NT2/D1 (cell line): ENCODE data around the gene CLDN2.

Experiments used
- DNase-seq: peaks from one replicate; pipeline ENCODE4 v3.0.0-alpha.2; 2011; ENCODE audit warnings: low read depth, low spot score
- H3K27me3 ChIP-seq: 2 replicates; pipeline ENCODE4 v1.6.0; 2011; ENCODE audit warnings: mild to moderate bottlenecking; ENCODE audit not compliant: insufficient read length, insufficient read depth
- H3K36me3 ChIP-seq: 2 replicates; pipeline ENCODE4 v1.6.1; 2011; ENCODE audit warnings: mild to moderate bottlenecking, low read length, mixed read lengths; ENCODE audit not compliant: insufficient read depth, insufficient read length
- H3K4me1 ChIP-seq: 2 replicates; pipeline ENCODE4 v1.5.1; 2011; ENCODE audit not compliant: insufficient read depth, insufficient read length
- H3K4me3 ChIP-seq: 2 replicates; pipeline ENCODE4 v1.5.1; 2011; ENCODE audit warnings: low read depth; ENCODE audit not compliant: insufficient read length
- H3K9ac ChIP-seq: 2 replicates; pipeline ENCODE4 v1.6.0; 2011; ENCODE audit warnings: low read depth; ENCODE audit not compliant: insufficient read length
- H3K9me3 ChIP-seq: 2 replicates; pipeline ENCODE4 v1.5.1; 2011; ENCODE audit warnings: mild to moderate bottlenecking, low read length; ENCODE audit not compliant: insufficient read depth
- SUZ12 ChIP-seq: IDR thresholded peaks from 2 replicates; pipeline ENCODE4 v1.6.1; 2011; ENCODE audit not compliant: insufficient read length, insufficient read depth; ENCODE audit errors: extremely low read depth
- YY1 ChIP-seq: IDR thresholded peaks from 2 replicates; pipeline ENCODE4 v1.6.1; 2011; ENCODE audit not compliant: insufficient read length, insufficient read depth
- ZNF274 ChIP-seq: IDR thresholded peaks from 2 replicates; pipeline ENCODE4 v1.6.1; 2011; ENCODE audit warnings: mild to moderate bottlenecking, low read depth, low read length

The CLDN2 gene

DNA sequence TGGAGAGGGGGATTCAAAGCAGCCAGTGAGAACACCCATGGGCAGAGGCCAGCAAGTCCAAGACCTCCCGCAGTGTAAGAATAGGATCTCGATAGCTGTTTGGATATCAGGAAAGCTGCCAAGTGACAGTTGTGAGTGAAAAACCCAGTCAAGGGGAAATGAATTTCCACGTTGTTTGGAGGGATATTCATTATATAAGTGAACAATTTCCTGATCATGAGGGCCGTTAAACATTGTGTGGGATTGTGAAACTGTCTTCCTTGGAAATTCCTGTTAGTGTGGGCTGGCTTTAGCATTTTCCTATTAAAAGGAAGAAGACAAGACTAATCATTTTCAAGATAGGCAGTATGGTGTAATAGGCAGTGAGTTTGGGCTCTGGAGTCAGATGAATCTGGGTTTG lies 15.0 kb downstream of the CLDN2 start:
- no peak for TF ChIP-seq SUZ12
- no peak for TF ChIP-seq YY1
- TF ChIP-seq ZNF274: no peak
- H3K9me3 ChIP-seq: no peaks in the 10 kb centered on the region
- DNase-seq: no peak
- peaks cover 28% of the 10 kb centered on the region for H3K36me3 ChIP-seq
- no peak overlapping the region for H3K4me3 ChIP-seq
- no peak overlapping the region for H3K9ac ChIP-seq
- no peaks in the 10 kb centered on the region for H3K27me3 ChIP-seq
- H3K4me1 ChIP-seq: no peaks in the 10 kb centered on the region

DNA sequence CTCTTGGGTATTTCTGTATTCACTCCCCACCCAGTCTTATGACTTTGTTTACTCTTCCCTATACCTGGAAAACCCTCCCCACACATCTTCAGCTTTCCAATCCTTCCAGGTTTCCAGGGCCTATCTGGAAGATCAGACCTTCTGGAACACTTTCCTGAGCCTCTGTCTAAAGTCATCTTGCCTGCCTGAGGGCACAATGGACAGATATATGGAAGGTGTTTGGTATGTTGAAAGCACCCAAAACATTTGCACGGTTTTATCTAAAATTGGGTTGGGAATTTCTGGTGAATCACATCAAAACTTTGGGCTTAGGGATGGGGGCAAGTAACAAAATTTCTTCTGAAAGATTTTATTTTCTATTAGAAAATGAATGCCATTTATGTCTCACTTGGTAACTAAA lies 16.0 kb downstream of the CLDN2 start:
- Histone ChIP-seq H3K9ac (no peak overlapping the region), H3K4me3 (no peak overlapping the region), H3K9me3 (no peaks in the 10 kb centered on the region), H3K4me1 (no peaks in the 10 kb centered on the region), H3K36me3 (peaks cover 37% of the 10 kb centered on the region), H3K27me3 (no peaks in the 10 kb centered on the region)
- no peak for TF ChIP-seq SUZ12
- TF ChIP-seq YY1: no peak
- no peak for TF ChIP-seq ZNF274
- DNase-seq: no peak

DNA sequence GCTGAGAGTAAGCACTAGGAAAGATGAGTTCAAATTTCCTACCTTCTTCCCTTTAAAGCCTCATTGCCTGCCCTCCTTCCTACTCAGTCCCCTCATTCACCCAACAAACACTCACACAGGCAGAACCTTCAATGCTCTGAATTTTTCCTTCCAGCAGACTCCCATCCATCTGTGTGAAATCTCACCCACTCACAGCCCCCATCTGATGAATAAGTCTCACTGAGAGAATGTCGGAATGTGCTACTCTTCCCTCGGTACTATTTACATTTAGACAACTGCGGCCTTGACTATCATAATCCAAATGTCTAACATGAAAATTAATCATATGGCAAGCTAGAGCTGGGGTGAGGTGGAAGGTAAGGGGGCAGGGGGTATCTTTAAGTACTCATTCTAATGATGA lies 19.4 kb downstream of the CLDN2 start:
- Histone ChIP-seq H3K9me3 (no peaks in the 10 kb centered on the region), H3K9ac (no peak overlapping the region), H3K4me1 (no peaks in the 10 kb centered on the region), H3K27me3 (no peaks in the 10 kb centered on the region), H3K4me3 (no peak overlapping the region), H3K36me3 (peaks cover 58% of the 10 kb centered on the region)
- DNase-seq: no peak
- no peak for TF ChIP-seq YY1
- TF ChIP-seq ZNF274: no peak
- no peak for TF ChIP-seq SUZ12

DNA sequence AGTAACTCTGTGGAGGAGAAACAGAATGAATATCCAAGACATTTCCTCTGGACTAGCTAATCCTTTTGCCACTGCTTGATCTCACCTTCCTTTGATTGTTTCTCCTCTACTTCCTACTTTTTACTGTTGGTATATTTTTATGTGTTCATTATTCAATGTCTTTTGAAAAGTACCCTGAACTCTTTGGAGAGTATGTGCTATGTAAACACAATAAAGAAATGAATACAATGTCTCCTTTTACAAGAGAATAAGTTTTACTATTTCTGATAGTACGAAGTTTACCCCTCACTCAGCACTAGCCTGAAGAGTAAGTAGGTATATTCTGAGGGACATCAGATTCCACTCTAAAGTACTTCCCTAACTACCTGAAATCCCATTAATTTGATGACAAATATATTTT lies 19.9 kb downstream of the CLDN2 start:
- Histone ChIP-seq H3K4me3 (no peak overlapping the region), H3K9me3 (no peaks in the 10 kb centered on the region), H3K4me1 (no peaks in the 10 kb centered on the region), H3K27me3 (no peaks in the 10 kb centered on the region), H3K9ac (no peak overlapping the region), H3K36me3 (peaks cover 58% of the 10 kb centered on the region)
- DNase-seq: no peak
- TF ChIP-seq YY1 (no peak), SUZ12 (no peak), ZNF274 (no peak)

DNA sequence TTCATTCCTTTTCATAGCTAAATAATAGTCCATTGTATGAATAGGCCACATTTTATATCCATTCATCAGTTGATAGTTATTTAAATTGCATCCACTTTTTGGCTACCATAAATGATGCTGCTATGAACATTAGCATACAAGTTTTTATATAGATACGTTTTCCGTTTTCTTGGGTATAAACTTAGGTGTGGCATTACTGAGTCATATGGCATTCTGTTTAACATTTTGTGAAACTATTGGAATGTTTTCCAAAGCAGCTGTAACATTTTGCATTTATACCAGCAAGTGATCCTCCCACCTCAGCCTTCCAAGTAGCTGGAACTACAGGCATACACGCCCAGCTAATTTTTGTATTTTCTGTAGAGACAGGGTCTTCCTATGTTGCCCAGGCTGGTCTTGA lies 26.3 kb downstream of the CLDN2 start:
- no peak for DNase-seq
- H3K36me3 ChIP-seq: peaks cover 19% of the 10 kb centered on the region
- no peaks in the 10 kb centered on the region for H3K27me3 ChIP-seq
- no peak overlapping the region for H3K4me3 ChIP-seq
- TF ChIP-seq SUZ12: no peak
- no peak for TF ChIP-seq ZNF274
- TF ChIP-seq YY1: no peak
- no peaks in the 10 kb centered on the region for H3K4me1 ChIP-seq
- H3K9ac ChIP-seq: no peak overlapping the region
- no peaks in the 10 kb centered on the region for H3K9me3 ChIP-seq

DNA sequence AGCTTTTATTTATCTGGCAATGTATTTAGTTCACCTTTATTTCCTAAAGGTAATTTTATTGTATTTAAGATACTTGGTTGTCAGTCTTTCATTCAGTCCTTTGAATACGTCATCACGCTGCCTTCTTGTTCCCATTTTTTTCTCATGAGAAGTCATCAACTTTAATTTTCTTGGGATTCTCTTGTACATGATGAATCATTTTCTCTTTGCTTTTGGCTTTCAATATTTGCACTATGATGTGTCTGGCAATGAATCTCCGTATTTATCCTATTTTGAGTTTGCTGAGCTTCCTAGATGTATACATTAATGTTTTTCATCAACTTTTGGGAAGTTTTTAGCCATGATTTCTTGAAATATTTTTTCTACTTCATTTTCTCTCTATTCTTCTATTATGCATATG lies 28.4 kb downstream of the CLDN2 start:
- H3K4me3 ChIP-seq: no peak overlapping the region
- DNase-seq: no peak
- H3K27me3 ChIP-seq: no peaks in the 10 kb centered on the region
- TF ChIP-seq ZNF274 (no peak), YY1 (no peak), SUZ12 (no peak)
- no peak overlapping the region for H3K9ac ChIP-seq
- peaks cover 3% of the 10 kb centered on the region for H3K36me3 ChIP-seq
- H3K4me1 ChIP-seq: no peaks in the 10 kb centered on the region
- no peaks in the 10 kb centered on the region for H3K9me3 ChIP-seq

DNA sequence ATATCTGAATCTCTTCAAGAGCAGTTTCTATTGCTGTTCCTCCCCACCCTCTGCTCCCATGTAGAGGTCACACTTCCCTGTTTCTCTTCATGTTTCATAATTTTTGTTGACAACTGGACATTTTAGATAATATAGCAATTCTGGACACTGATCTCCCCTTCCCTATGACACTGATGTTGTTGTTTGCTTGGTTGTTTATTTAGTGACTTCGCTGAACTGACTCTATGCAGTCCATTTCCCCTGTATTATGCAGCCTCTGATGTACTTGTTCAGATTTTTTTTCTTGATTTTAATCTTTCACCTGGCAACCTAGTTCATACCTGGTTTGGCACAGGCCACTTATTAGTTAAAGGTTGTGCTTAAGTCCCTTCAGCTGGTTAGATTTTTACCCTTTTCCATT lies 29.2 kb downstream of the CLDN2 start:
- Histone ChIP-seq H3K9ac (no peak overlapping the region), H3K4me3 (no peak overlapping the region), H3K4me1 (no peaks in the 10 kb centered on the region), H3K27me3 (no peaks in the 10 kb centered on the region), H3K9me3 (no peaks in the 10 kb centered on the region), H3K36me3 (peaks cover 7% of the 10 kb centered on the region)
- no peak for DNase-seq
- TF ChIP-seq ZNF274 (no peak), YY1 (no peak), SUZ12 (no peak)

DNA sequence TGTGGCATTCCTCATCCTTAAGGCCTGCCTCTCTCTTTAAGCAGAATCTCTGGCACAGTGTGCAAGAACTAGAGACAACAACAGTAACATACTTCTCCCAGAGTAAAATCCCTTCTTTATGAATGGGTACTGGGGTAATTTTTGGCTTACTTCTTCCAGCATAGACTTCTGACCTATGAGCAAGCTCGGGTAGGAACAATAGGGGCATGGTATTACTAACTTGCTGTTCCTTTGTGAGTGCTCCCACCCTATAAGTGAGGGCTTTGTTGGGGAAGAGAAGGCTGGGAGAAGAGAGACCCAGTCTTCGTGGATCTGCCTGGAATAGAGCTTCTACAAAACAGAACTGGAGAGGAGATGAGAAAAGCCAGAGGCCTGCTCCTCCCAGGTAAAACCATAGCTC lies 30.2 kb downstream of the CLDN2 start:
- H3K27me3 ChIP-seq: no peaks in the 10 kb centered on the region
- no peak for DNase-seq
- no peak overlapping the region for H3K4me3 ChIP-seq
- no peak for TF ChIP-seq ZNF274
- no peaks in the 10 kb centered on the region for H3K9me3 ChIP-seq
- peaks cover 17% of the 10 kb centered on the region for H3K36me3 ChIP-seq
- no peak overlapping the region for H3K9ac ChIP-seq
- H3K4me1 ChIP-seq: no peaks in the 10 kb centered on the region
